Renal pelvis (tissue), 12 donors: ENCODE data around the gene COX11. TPM values are rescaled to one million over a fixed set of nuclear protein-coding genes. Genes with fewer than 3 reads are reported as not detected.
A peak's percentile ranks its signal among the peaks of the same experiment; 100 is the strongest.

Experiments used
- DNase-seq: peaks from one replicate; pipeline ENCODE4 v3.0.0-alpha.2; 2013
- long read RNA-seq, 16 experiments: transcript quantifications; one replicate each; lab custom pipeline, GENCODE V29; 2026
- polyA plus RNA-seq, 3 donors: library from polyadenylated mRNA; unstranded; fragments of 120-200 nt; gene quantifications; one replicate each; pipeline ENCODE4 v1.2.1, GENCODE V29; 2013; ENCODE audit not compliant: insufficient read length in 3 of 3

COX11 gene
- 100 to 1,000 TPM in 2 of 3 donors, 10 to 100 TPM in 1; 74.6 to 112 (median 112) TPM for polyA plus RNA-seq
- long read RNA-seq, donor 1, transcript COX11-204 (5 exons, 1,054 nt) = minor isoform, 5 of 51 reads
- long read RNA-seq, donor 1, transcript COX11-203 (1 exons, 3,244 nt) = major isoform, 22 of 51 reads
- long read RNA-seq, donor 1, transcript COX11-202 (3 exons, 1,108 nt) = minor isoform, 8 of 51 reads
- long read RNA-seq, donor 1, transcript COX11-201 (4 exons, 2,497 nt) = minor isoform, 8 of 51 reads
- long read RNA-seq, donor 1, partial matches to known transcripts = 5 of 51 reads
- long read RNA-seq, donor 1, other reads (novel, unspliced or antisense) = 0 of 51 reads
- long read RNA-seq, donor 2, transcript COX11-202 (3 exons, 1,108 nt) = minor isoform, 20 of 83 reads
- long read RNA-seq, donor 2, transcript COX11-203 (1 exons, 3,244 nt) = minor isoform, 19 of 83 reads
- long read RNA-seq, donor 2, transcript COX11-201 (4 exons, 2,497 nt) = major isoform, 27 of 83 reads
- long read RNA-seq, donor 2, partial matches to known transcripts = 12 of 83 reads
- long read RNA-seq, donor 2, other reads (novel, unspliced or antisense) = 0 of 83 reads
- long read RNA-seq, donor 3, transcript COX11-201 (4 exons, 2,497 nt) = major isoform, 18 of 57 reads
- long read RNA-seq, donor 3, transcript COX11-202 (3 exons, 1,108 nt) = minor isoform, 11 of 57 reads
- long read RNA-seq, donor 3, transcript COX11-203 (1 exons, 3,244 nt) = major isoform, 18 of 57 reads
- long read RNA-seq, donor 3, partial matches to known transcripts = 6 of 57 reads
- long read RNA-seq, donor 3, other reads (novel, unspliced or antisense) = 0 of 57 reads
- long read RNA-seq, donor 4, transcript COX11-203 (1 exons, 3,244 nt) = major isoform, 38 of 81 reads
- long read RNA-seq, donor 4, transcript COX11-202 (3 exons, 1,108 nt) = minor isoform, 6 of 81 reads
- long read RNA-seq, donor 4, transcript COX11-201 (4 exons, 2,497 nt) = minor isoform, 20 of 81 reads
- long read RNA-seq, donor 4, partial matches to known transcripts = 11 of 81 reads
- long read RNA-seq, donor 4, other reads (novel, unspliced or antisense) = 0 of 81 reads
- long read RNA-seq, donor 5, transcript COX11-201 (4 exons, 2,497 nt) = major isoform, 10 of 38 reads
- long read RNA-seq, donor 5, partial matches to known transcripts = 20 of 38 reads
- long read RNA-seq, donor 5, other reads (novel, unspliced or antisense) = 0 of 38 reads
- long read RNA-seq, donor 6, transcript COX11-201 (4 exons, 2,497 nt) = minor isoform, 13 of 121 reads
- long read RNA-seq, donor 6, transcript COX11-202 (3 exons, 1,108 nt) = minor isoform, 10 of 121 reads
- long read RNA-seq, donor 6, transcript COX11-203 (1 exons, 3,244 nt) = major isoform, 54 of 121 reads
- long read RNA-seq, donor 6, partial matches to known transcripts = 20 of 121 reads
- long read RNA-seq, donor 6, other reads (novel, unspliced or antisense) = 17 of 121 reads
- long read RNA-seq, donor 7, transcript COX11-203 (1 exons, 3,244 nt) = minor isoform, 13 of 54 reads
- long read RNA-seq, donor 7, transcript COX11-202 (3 exons, 1,108 nt) = minor isoform, 8 of 54 reads
- long read RNA-seq, donor 7, transcript COX11-201 (4 exons, 2,497 nt) = major isoform, 19 of 54 reads
- long read RNA-seq, donor 7, partial matches to known transcripts = 10 of 54 reads
- long read RNA-seq, donor 7, other reads (novel, unspliced or antisense) = 0 of 54 reads
- long read RNA-seq, donor 8, transcript COX11-201 (4 exons, 2,497 nt) = minor isoform, 9 of 21 reads
- long read RNA-seq, donor 8, transcript COX11-203 (1 exons, 3,244 nt) = major isoform, 10 of 21 reads
- long read RNA-seq, donor 8, partial matches to known transcripts = 0 of 21 reads
- long read RNA-seq, donor 8, other reads (novel, unspliced or antisense) = 0 of 21 reads
- long read RNA-seq, donor 9, transcript COX11-202 (3 exons, 1,108 nt) = minor isoform, 16 of 141 reads
- long read RNA-seq, donor 9, transcript COX11-203 (1 exons, 3,244 nt) = major isoform, 30 of 141 reads
- long read RNA-seq, donor 9, transcript COX11-201 (4 exons, 2,497 nt) = minor isoform, 20 of 141 reads
- long read RNA-seq, donor 9, partial matches to known transcripts = 54 of 141 reads
- long read RNA-seq, donor 9, other reads (novel, unspliced or antisense) = 17 of 141 reads
- long read RNA-seq, donor 10, transcript COX11-202 (3 exons, 1,108 nt) = minor isoform, 6 of 88 reads
- long read RNA-seq, donor 10, transcript COX11-201 (4 exons, 2,497 nt) = minor isoform, 14 of 88 reads
- long read RNA-seq, donor 10, transcript COX11-203 (1 exons, 3,244 nt) = major isoform, 48 of 88 reads
- long read RNA-seq, donor 10, partial matches to known transcripts = 17 of 88 reads
- long read RNA-seq, donor 10, other reads (novel, unspliced or antisense) = 0 of 88 reads
- long read RNA-seq, donor 11, transcript COX11-201 (4 exons, 2,497 nt) = minor isoform, 8 of 41 reads
- long read RNA-seq, donor 11, transcript COX11-203 (1 exons, 3,244 nt) = major isoform, 13 of 41 reads
- long read RNA-seq, donor 11, partial matches to known transcripts = 17 of 41 reads
- long read RNA-seq, donor 11, other reads (novel, unspliced or antisense) = 0 of 41 reads
- long read RNA-seq, donor 12, transcript COX11-203 (1 exons, 3,244 nt) = major isoform, 67 of 140 reads
- long read RNA-seq, donor 12, transcript COX11-202 (3 exons, 1,108 nt) = minor isoform, 20 of 140 reads
- long read RNA-seq, donor 12, transcript COX11-201 (4 exons, 2,497 nt) = minor isoform, 26 of 140 reads
- long read RNA-seq, donor 12, partial matches to known transcripts = 19 of 140 reads
- long read RNA-seq, donor 12, other reads (novel, unspliced or antisense) = 0 of 140 reads
- long read RNA-seq, donor 13, transcript COX11-201 (4 exons, 2,497 nt) = minor isoform, 8 of 106 reads
- long read RNA-seq, donor 13, transcript COX11-202 (3 exons, 1,108 nt) = minor isoform, 6 of 106 reads
- long read RNA-seq, donor 13, transcript COX11-203 (1 exons, 3,244 nt) = major isoform, 34 of 106 reads
- long read RNA-seq, donor 13, partial matches to known transcripts = 55 of 106 reads
- long read RNA-seq, donor 13, other reads (novel, unspliced or antisense) = 0 of 106 reads
- long read RNA-seq, donor 14 = 0 reads
- long read RNA-seq, donor 15 = 0 reads
- long read RNA-seq, donor 16, transcript COX11-201 (4 exons, 2,497 nt) = minor isoform, 14 of 69 reads
- long read RNA-seq, donor 16, transcript COX11-202 (3 exons, 1,108 nt) = minor isoform, 13 of 69 reads
- long read RNA-seq, donor 16, transcript COX11-203 (1 exons, 3,244 nt) = major isoform, 23 of 69 reads
- long read RNA-seq, donor 16, partial matches to known transcripts = 14 of 69 reads
- long read RNA-seq, donor 16, other reads (novel, unspliced or antisense) = 0 of 69 reads

GRCh38 chr17:54968262-54968987 lies at the start of gene COX11, which contains the start of gene STXBP4:
Gene COX11, minus strand, starts transcription at chr17:54968654. Its CDS starts 8 bp downstream, at chr17:54968646.
Gene STXBP4, plus strand, starts transcription at chr17:54968765. Its CDS starts 17,455 bp downstream, at chr17:54986220.
- DNase-seq = peak; percentile 98

DNA sequence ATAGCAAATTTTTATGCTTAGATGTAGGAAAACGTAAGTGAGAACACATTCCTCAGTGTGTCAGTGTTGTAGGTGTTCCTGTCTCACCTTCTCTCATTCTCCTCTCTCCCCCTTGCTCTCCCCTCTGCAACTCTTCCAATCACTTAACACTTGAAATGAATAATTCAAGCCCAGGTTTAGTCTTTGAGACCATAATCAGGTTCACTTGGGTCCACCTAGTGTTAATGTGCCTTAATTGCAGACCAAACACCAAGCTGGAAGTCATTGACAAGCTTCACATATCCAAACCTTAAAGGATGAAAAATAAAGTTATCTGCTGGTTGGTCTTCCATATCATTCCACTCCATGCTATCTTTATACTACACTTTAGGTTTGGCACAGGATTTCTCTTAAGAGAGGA lies 37.1 kb upstream of the COX11 start:
- DNase-seq = no peak

DNA sequence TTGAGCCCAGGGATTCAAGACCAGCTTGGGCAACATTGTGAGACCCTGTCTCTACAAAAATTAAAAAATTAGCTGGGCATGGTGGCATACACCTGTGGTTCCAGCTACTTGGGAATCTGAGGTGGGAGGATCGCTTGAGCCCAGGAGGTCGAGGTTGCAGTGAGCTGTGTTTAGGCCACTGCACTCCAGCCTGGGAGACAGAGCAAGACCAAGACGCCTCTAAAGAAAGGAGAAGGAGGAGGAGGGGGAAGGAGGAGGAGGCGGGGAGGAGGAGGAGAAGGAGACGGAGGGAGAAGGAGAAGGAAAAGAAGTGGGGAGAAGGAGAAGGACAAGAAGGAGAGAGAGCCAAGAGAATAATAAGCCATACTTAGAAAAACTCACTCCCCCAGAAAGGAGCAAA lies 36.0 kb upstream of the COX11 start:
- DNase-seq = no peak

DNA sequence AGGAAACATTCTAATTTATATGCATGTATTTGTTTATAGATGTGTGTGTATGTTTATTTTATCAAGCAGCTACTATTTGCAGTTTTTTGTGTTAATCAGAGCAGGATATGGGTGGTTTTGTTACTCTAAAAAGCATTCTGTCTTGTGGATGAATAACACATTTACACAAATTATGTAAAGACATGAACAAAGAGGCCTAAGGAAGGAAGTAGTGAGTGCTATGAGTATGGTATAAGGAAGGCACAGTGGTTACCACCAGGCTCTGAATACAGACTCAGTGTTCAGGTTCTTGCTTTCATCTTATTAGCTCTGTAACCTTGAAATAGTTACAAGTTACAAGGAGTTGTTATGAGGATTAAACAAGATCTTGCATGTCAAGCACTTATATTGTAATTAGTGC lies 34.0 kb upstream of the COX11 start:
- DNase-seq = no peak

DNA sequence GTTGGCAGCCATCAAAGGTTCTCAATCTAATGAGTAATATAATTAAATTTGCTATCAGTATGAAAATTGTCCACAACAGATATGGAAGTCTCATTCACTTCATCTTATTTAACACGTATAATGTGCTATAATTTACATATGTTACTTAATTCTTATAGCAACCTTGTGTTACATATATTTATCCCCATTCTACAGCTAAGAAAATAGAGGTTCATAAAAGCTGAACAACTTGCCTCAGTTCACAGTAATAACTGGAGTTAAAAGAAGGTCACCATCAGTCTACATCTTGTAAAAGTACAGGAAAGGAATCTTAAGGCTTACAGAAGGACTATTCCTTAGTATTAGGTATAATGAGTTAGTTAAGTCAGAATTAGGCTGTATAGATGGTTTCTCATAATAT lies 28.0 kb upstream of the COX11 start:
- no peak for DNase-seq

GRCh38 chr17:54992797-54993639 lies 24.6 kb upstream of the COX11 start:
- peak; percentile 48 for DNase-seq

GRCh38 chr17:54991567-54991966 lies 23.1 kb upstream of the COX11 start:
- DNase-seq = no peak

DNA sequence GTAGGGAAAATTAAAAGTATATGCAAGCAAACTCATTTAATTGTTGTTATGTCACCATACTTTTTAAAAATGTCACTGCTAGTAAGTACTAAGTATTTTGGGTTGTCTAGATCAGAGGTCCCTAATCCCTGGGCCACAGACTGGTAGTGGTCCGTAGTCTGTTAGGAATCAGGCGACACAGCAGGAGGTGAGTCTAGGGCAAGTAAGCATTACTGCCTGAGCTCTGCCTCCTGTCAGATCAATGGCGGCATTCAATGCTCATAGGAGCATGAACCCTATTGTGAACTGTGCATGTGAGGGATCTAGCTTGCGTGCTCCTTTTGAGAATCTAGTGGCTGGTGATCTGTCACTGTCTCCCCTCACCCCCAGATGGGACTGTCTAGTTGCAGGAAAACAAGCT lies 21.7 kb upstream of the COX11 start:
- DNase-seq = no peak

DNA sequence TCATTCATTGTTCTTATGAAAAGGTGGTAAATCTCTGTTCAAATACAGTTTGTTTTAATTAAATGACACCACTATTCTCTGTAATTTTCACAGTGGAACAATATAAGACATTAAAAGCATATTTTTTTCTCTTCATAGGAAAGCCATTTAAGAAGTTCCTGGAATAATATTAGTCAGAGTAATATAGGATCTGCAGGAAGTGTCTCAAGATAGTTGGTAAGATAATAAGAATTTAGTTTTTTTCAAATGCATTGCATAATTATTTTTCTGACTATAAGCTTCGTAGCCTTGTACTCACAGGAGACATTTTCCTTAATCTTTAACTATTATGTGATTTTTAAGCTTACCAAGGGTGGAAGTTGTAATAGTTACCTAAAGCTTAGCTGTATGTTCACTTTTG lies 17.0 kb upstream of the COX11 start:
- DNase-seq = no peak

GRCh38 chr17:54983260-54983659 lies 14.8 kb upstream of the COX11 start:
- DNase-seq = no peak

GRCh38 chr17:54982399-54982798 lies 13.9 kb upstream of the COX11 start:
- no peak for DNase-seq

DNA sequence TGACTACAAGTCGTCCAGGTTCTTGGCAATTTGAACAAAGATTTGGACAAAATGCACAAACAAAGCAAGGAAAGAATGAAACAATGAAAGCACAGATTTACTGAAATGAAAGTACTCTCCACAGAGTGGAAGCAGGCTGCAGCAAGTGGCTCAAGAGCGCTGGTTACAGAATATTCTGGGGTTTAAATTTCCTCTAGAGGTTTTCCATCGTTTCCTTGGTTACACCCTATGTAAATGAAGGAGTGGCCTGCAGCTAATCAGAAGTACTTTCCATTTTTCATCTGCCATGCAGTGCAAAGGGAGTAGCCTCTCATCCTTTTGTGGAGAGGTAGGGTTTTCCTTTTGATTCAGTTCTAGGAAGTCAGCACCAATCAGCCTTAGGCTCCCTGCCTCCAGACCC lies 11.9 kb upstream of the COX11 start:
- no peak for DNase-seq

DNA sequence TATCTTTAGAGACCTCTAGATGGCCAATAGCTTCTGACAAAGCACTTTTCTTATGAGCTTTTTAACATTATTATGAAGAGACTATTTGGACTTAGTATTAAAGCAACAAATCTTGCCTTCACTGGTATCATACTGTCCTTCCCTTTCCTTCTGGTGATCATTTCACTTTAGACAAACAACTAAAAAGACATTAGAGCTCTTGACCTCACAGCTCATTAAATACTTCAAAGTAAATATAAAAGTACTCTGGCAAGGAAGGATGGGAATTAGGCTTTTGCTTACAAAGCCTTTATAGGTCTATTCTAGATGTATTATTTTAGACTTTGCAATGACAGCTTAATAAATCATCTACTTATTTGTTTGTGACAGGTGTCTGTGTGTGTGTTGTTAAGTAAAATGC lies 11.2 kb upstream of the COX11 start:
- no peak for DNase-seq

- no peak for DNase-seq
These were observed 9.3 kb upstream of the COX11 start for GRCh38 chr17:54977744-54978143.

- DNase-seq = no peak
These were observed 7.9 kb upstream of the COX11 start for GRCh38 chr17:54976316-54976715.

DNA sequence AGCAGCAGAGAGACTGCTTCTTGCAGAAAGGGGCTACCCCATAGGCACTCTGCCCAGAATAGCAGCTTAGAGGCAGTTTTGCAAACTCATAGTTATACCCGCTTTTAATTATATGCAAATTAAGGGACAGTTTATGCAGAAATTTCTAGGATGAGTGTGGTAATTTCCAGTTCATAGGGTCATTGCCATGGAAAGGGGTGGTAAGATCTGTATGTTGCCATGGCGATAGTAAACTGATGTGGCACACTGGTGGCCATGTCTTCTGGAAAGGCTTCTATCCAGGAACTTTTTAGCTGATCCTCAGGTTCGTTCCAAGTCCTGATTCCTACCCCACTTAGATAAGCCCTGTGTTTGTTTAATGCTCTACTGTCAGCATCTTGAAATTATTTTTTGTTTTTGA lies 6.3 kb upstream of the COX11 start:
- no peak for DNase-seq
